Choroid plexus epithelial cell (primary cell): ENCODE data around the gene PPARA.
A peak's percentile ranks its signal among the peaks of the same experiment; 100 is the strongest.

Experiments
- DNase-seq: peaks from one replicate; pipeline ENCODE4 v3.0.0-alpha.2; 2010; ENCODE audit warnings: low read depth
- H3K4me3 ChIP-seq: 2 replicates; pipeline ENCODE4 v1.5.1; 2011; ENCODE audit warnings: low read depth, mild to moderate bottlenecking, control low read depth, low read length, moderate library complexity
- TF ChIP-seq, protein P1 (sequence below): conservative IDR thresholded peaks from 2 replicates; pipeline ENCODE4 v1.5.1; 2011; ENCODE audit warnings: low read depth, mild to moderate bottlenecking, control low read depth, inconsistent platforms, low read length, moderate library complexity

Gene PPARA

DNA sequence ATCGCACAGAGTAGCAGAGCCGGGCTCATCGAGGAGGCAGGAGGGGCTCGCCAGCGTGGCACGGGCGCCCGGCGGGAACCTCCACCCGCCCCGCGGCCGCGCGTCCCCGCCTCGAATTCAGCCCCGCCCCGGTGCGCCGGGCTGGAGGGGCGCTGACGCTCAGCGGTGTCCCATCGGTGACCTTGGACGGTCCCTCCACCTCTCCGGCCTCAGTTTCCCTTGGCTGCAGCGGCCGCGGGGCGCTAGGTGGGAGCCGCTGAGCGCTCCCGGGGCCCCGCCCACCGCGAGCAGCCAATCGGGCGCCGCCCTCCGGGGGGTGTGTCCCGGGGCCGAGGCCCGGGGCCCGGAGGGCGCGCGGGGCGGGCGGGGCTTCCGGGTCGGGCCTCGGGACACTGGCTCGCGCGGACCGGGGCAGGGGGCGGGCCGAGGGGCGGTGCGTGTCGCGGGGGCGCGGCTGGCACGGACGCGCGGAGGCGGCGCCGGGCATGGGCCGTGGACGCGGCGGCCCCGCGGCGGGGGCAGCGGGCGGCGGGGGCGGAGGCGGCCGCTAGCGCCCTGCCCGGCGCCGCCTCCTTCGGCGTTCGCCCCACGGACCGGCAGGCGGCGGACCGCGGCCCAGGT, at the start of gene PPARA:
Gene PPARA, plus strand, starts transcription at position 493 of the 621 bp plus-strand sequence. CDS start 47,858 bp downstream, outside the sequence.
- H3K4me3 ChIP-seq: peak within 1 kb of the TSS; percentile 77
- peak; percentile 44 for DNase-seq
- TF ChIP-seq, protein P1, sequence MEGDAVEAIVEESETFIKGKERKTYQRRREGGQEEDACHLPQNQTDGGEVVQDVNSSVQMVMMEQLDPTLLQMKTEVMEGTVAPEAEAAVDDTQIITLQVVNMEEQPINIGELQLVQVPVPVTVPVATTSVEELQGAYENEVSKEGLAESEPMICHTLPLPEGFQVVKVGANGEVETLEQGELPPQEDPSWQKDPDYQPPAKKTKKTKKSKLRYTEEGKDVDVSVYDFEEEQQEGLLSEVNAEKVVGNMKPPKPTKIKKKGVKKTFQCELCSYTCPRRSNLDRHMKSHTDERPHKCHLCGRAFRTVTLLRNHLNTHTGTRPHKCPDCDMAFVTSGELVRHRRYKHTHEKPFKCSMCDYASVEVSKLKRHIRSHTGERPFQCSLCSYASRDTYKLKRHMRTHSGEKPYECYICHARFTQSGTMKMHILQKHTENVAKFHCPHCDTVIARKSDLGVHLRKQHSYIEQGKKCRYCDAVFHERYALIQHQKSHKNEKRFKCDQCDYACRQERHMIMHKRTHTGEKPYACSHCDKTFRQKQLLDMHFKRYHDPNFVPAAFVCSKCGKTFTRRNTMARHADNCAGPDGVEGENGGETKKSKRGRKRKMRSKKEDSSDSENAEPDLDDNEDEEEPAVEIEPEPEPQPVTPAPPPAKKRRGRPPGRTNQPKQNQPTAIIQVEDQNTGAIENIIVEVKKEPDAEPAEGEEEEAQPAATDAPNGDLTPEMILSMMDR: no peak

DNA sequence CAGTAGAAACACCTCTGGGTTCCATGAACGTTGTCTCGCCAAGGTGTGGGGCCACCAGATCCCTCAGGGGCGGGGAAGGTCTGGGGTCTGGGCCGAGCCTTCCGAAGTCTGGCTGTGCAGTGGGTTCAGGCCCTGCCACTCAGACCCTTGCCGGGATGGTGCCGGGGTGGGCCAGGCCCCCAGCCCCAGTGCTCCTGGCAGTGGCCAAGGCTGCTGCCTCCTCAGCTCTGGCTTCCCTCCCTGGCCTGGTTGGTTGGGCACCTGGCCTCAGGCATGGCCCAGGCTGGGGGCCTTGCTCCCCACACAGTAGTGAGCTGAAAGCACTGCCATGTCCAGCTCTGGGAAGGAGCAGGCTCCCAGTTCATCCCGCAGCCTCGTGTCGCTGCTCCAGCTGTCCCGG, 48.2 kb upstream of the PPARA start:
- no peak overlapping the region for H3K4me3 ChIP-seq
- DNase-seq: no peak
- TF ChIP-seq, protein P1: no peak

DNA sequence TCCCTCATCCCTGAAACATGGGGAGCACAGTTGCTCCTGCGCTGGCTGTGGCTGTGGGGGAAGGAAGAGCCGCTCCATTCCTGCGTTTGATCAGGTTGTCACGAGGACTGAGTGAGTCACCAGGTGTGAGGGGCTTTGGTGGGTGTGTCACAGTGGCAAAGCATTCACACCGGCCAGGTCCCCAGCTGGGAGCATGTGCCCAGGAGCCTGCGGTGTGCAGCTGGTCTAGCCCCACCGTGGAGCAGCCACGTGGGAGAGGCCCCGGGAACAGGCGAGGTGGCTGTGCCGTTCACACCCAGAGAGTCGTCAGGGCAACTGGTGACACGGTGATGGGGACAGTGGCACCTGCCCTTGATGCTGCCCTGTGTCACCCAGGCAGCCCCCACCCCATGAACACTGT, 47.6 kb upstream of the PPARA start:
- no peak overlapping the region for H3K4me3 ChIP-seq
- TF ChIP-seq, protein P1: no peak
- no peak for DNase-seq

DNA sequence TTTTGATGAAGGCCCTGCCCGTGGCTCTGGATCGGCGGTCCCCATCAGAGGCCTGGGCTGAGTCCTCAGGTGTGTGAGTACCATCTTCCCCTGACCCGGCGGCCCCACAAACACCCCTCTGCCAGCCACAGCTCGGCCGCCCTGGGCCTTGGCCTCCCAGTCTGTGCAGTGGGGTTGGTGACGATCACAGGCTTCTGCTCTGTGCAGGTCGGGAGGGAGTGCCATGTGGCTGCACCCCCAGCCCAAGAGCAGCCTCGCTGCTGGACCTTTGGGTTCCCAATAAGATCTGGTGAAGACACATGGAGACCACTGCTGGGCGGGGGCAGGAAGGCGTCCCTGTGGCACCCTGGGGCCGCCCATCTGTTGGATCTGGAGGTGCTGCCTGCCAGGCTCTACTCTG, 47.1 kb upstream of the PPARA start:
- DNase-seq: no peak
- H3K4me3 ChIP-seq: no peak overlapping the region
- TF ChIP-seq, protein P1: no peak

DNA sequence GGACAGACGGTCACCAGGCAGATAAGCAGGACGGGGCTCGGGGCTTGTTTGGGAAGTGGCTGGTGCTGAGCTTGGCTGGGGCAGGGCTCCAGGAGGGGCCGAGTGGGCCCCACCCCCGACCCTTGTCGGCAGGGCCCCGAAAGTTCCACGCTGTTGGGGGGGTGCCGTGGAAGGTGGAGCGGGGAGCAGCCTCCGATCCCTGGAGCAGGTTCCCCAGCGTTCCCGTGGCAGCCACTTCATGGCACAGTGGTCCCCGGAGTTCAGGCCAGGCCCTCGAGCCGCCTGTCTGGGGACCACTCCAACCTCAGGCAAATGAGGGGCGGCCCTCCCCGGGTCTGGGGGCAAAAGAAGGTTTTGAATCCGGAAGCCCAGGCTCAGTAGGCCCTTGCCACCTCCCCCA, 46.7 kb upstream of the PPARA start:
- TF ChIP-seq, protein P1: no peak
- DNase-seq: no peak
- H3K4me3 ChIP-seq: no peak overlapping the region

DNA sequence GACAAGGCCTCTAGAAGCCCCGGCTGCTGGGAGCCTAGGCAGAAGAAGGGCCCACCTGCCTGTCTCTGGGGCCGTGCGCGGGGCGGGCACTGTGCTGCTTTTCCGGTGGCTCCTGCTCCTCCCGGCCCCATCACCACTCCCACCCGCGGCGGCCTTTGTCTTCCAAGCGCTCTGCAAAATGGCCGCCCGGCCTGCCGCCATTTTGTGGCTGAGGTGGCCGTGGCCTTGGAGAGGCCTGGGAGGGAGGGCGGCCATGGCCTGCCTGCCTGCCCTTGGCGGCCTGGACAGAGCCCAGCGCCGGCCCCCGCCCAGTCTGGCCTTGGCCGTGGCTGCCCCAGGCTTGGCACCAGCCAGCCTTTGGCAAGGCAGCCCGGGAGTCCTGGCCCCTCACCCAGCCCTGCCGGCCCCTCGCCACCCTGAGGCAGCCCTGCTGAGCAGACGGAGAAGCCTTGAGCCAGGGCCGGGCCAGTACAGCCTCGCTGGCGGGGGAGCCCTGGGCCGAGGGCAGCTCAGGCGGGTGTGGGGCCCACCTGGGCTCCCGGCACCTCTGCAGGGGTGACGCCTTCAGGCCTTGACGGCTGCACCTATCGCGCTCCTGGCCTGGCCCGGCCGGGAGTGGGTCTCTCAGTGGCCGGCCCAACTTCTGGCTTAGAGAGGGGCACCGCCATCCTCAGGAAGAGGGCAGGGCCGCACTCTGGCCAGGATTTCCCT, 46.0 kb upstream of the PPARA start:
- TF ChIP-seq, protein P1: no peak
- H3K4me3 ChIP-seq: no peak overlapping the region
- DNase-seq: no peak

DNA sequence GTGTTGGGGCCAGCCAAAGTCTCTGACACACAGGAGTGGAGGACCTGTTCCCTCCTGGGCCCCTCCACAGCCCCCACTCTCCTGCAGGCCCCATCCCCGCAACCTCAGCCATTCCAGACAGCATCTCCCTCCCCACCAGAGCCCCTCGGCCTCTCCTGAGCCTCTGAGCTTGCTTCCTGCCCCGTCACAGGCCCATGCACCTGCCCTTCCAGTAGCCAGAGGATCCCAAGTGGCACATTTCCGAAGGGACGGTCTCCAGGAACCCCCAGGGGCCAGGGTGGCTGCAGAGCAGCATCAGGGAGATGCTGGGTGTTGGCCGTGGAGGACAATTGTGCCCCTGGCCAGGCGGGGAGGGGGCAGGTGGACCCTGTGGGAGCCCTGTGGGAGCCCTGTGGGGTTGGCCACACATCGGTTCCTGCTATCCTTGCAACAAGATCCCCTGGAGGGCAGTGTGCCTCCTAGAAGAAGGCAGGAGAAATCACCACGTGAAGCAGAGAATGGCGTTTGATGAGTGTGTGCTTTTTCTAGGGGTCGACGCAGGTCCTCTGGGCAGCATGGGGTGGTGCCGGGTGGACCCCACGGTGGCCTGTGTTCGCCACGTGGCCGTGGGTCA, 45.3 kb upstream of the PPARA start:
- no peak for DNase-seq
- TF ChIP-seq, protein P1: peak; percentile 5
- no peak overlapping the region for H3K4me3 ChIP-seq
